ENCODE measurements around the gene TBC1D2B.

Gene TBC1D2B

GRCh38 chr15:78085928-78086327 lies 8.4 kb upstream of the TBC1D2B start:
- no peak for TF ChIP-seq CTCF (IDR thresholded peaks at IDR 0.05; ENCODE audit: borderline replicate concordance, insufficient read depth, low read depth, low read length)
- H3K4me3 ChIP-seq (ENCODE audit: low read depth, low read length) = no peak overlapping the region

GRCh38 chr15:78084449-78084750 lies 6.9 kb upstream of the TBC1D2B start:
- TF ChIP-seq CTCF (IDR thresholded peaks at IDR 0.05; ENCODE audit: borderline replicate concordance, insufficient read depth, low read depth, low read length) = no peak

GRCh38 chr15:78083687-78084448 lies 6.4 kb upstream of the TBC1D2B start:
- no peak for TF ChIP-seq CTCF (IDR thresholded peaks at IDR 0.05; ENCODE audit: borderline replicate concordance, insufficient read depth, low read depth, low read length)
- no peak overlapping the region for H3K4me3 ChIP-seq (ENCODE audit: low read depth, low read length)

More at GRCh38 chr15:78084449-78084750, 6.9 kb upstream of the TBC1D2B start:
- no peak overlapping the region for H3K4me3 ChIP-seq (ENCODE audit: low read depth, low read length)

GRCh38 chr15:78083186-78083585 lies 5.7 kb upstream of the TBC1D2B start:
- no peak for TF ChIP-seq CTCF (IDR thresholded peaks at IDR 0.05; ENCODE audit: borderline replicate concordance, insufficient read depth, low read depth, low read length)

GRCh38 chr15:78082743-78083110 lies 5.2 kb upstream of the TBC1D2B start:
- TF ChIP-seq CTCF (IDR thresholded peaks at IDR 0.05; ENCODE audit: borderline replicate concordance, insufficient read depth, low read depth, low read length) = no peak
- H3K4me3 ChIP-seq (ENCODE audit: low read depth, low read length) = no peak overlapping the region

More at GRCh38 chr15:78083186-78083585, 5.7 kb upstream of the TBC1D2B start:
- H3K4me3 ChIP-seq (ENCODE audit: low read depth, low read length) = no peak overlapping the region

GRCh38 chr15:78082106-78082742 lies 4.7 kb upstream of the TBC1D2B start:
- no peak for TF ChIP-seq CTCF (IDR thresholded peaks at IDR 0.05; ENCODE audit: borderline replicate concordance, insufficient read depth, low read depth, low read length)

GRCh38 chr15:78080088-78080460 lies 2.6 kb upstream of the TBC1D2B start:
- TF ChIP-seq CTCF (IDR thresholded peaks at IDR 0.05; ENCODE audit: borderline replicate concordance, insufficient read depth, low read depth, low read length) = no peak
- H3K4me3 ChIP-seq (ENCODE audit: low read depth, low read length) = no peak overlapping the region

More at GRCh38 chr15:78082106-78082742, 4.7 kb upstream of the TBC1D2B start:
- no peak overlapping the region for H3K4me3 ChIP-seq (ENCODE audit: low read depth, low read length)
